Lower leg skin (tissue), 4 donors: ENCODE measurements around the gene SLC6A18. TPM values are rescaled to one million over a fixed set of nuclear protein-coding genes. Genes with fewer than 3 reads are reported as not detected.
"Not testable (repeated sequence)": the region's sequence is repeated elsewhere in the genome, so short reads cannot be mapped to it uniquely, and the experiment has no call there.

Experiments used
- DNase-seq, 2 donors: peaks; one replicate each; pipeline ENCODE4 v3.0.0-alpha.2; 2019; ENCODE audit warnings: low spot score in 2 of 2
- H3K4me3 ChIP-seq: fragments of 200-600 bp; sonication (generic); 2 replicates; pipeline ENCODE4 v1.5.1; 2017; ENCODE audit warnings: mild to moderate bottlenecking, low read depth; ENCODE audit not compliant: poor library complexity, severe bottlenecking
- POLR2A ChIP-seq, 2 donors: fragments of 450-650 bp; IDR thresholded peaks; one replicate each; pipeline ENCODE4 v1.6.1; 2016 to 2017; ENCODE audit warnings: antibody characterized with exemption in 2 of 2, mild to moderate bottlenecking in 1 of 2, moderate library complexity in 1 of 2
- WGBS, 2 donors: methylation state at CpG; one replicate each; pipeline ENCODE4 v1.1.5; 2018; 5-methylcytosine and 5-hydroxymethylcytosine counted together
- intact Hi-C: fragments of 100-400 bp; cut with DNase I; formaldehyde crosslinking; loops from one replicate; pipeline ENCODE4 v1.15.0; 2023; ENCODE audit warnings: low total_unique reads
- total RNA-seq, 4 donors: library from RNA; depleted of rRNA; stranded (reverse); fragments of >200 nt; gene quantifications; one replicate each; pipeline ENCODE4 v1.1.0, GENCODE V29; 2016
- TF ChIP-seq, protein P1 (sequence below), 3 donors: fragments of 450-650 bp; IDR thresholded peaks; one replicate each; pipeline ENCODE4 v1.5.1; 2016; ENCODE audit warnings: antibody characterized with exemption in 3 of 3, mild to moderate bottlenecking in 3 of 3, moderate library complexity in 2 of 3

The SLC6A18 gene
- total RNA-seq, 4 donors from 2014 or later, result not detected

DNA sequence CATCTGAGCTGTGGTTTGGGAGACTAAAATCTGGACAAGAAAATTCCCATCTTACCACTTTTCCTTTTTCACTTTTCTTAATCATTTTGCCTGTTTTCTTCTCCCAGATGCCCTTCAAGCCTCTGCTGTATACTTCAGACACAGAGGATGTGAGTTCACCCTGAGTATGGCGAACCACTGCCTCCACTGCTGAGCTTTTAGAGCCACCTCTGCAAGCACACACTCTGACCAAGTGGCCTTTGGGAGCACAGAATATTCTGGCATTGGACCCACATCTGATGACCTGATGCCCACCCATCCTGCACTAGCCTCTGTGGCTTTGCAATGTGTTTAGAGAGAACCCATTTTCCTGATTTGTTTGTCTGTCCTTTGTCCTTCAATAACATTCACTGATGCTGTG, 37.2 kb downstream of the SLC6A18 start:
- no peak for TF ChIP-seq POLR2A (IDR thresholded peaks at IDR 0.05)
- TF ChIP-seq, protein P1, sequence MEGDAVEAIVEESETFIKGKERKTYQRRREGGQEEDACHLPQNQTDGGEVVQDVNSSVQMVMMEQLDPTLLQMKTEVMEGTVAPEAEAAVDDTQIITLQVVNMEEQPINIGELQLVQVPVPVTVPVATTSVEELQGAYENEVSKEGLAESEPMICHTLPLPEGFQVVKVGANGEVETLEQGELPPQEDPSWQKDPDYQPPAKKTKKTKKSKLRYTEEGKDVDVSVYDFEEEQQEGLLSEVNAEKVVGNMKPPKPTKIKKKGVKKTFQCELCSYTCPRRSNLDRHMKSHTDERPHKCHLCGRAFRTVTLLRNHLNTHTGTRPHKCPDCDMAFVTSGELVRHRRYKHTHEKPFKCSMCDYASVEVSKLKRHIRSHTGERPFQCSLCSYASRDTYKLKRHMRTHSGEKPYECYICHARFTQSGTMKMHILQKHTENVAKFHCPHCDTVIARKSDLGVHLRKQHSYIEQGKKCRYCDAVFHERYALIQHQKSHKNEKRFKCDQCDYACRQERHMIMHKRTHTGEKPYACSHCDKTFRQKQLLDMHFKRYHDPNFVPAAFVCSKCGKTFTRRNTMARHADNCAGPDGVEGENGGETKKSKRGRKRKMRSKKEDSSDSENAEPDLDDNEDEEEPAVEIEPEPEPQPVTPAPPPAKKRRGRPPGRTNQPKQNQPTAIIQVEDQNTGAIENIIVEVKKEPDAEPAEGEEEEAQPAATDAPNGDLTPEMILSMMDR (IDR thresholded peaks at IDR 0.05), result no peak
- no peak for DNase-seq
- intact Hi-C loops, result no loop called here
- H3K4me3 ChIP-seq, result no peak overlapping the region
- WGBS, 2 donors, result 100% methylated on average over 1 of the region's 1 CpG

DNA sequence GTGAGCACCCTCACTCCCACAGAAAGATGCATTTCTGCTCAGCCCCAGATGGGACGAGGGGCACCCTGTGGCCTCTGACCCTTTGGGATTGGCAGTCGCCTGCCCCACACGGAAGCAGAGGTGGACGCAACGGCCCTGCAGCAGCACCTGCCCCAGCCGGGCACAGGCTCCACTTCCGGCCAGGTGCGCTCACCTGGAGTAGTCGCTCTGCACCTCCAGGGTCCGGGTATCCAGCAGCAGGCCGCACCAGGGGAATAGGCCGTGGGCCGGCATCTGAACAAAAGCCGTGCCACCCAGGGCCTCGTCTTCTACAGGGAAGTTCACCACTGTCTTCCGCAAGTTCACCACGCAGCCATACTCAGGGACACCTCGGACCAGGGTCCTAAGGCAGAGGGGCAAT, 39.0 kb downstream of the SLC6A18 start:
- DNase-seq, result no peak
- intact Hi-C loops, result no loop called here
- H3K4me3 ChIP-seq, result no peak overlapping the region
- WGBS, 2 donors, result 94 to 95% methylated on average over 12 to 17 of the region's 18 CpGs
- TF ChIP-seq, protein P1 (IDR thresholded peaks at IDR 0.05), result no peak
- no peak for TF ChIP-seq POLR2A (IDR thresholded peaks at IDR 0.05)

- no peak overlapping the region for H3K4me3 ChIP-seq
- intact Hi-C loops, result no loop called here
- no peak for DNase-seq
- no peak for TF ChIP-seq POLR2A (IDR thresholded peaks at IDR 0.05)
- TF ChIP-seq, protein P1 (IDR thresholded peaks at IDR 0.05), result no peak
- WGBS, 2 donors, result 77 to 79% methylated on average over 15 of the region's 15 CpGs
Measured at GRCh38 chr5:1265026-1265425, 39.8 kb downstream of the SLC6A18 start.

GRCh38 chr5:1265461-1266455, 40.6 kb downstream of the SLC6A18 start:
- WGBS, 2 donors, result 77 to 83% methylated on average over 32 to 34 of the region's 40 CpGs

GRCh38 chr5:1266791-1267190, 41.6 kb downstream of the SLC6A18 start:
- TF ChIP-seq POLR2A (IDR thresholded peaks at IDR 0.05), result no peak
- TF ChIP-seq, protein P1 (IDR thresholded peaks at IDR 0.05), result no peak
- no peak for DNase-seq
- intact Hi-C loops, result no loop called here
- WGBS, 2 donors, result 86 to 87% methylated on average over 9 of the region's 9 CpGs
- no peak overlapping the region for H3K4me3 ChIP-seq

More at GRCh38 chr5:1265461-1266455, 40.6 kb downstream of the SLC6A18 start:
- no peak for DNase-seq
- intact Hi-C loops, result no loop called here
- TF ChIP-seq POLR2A (IDR thresholded peaks at IDR 0.05), result no peak
- TF ChIP-seq, protein P1 (IDR thresholded peaks at IDR 0.05), result no peak
- H3K4me3 ChIP-seq, result no peak overlapping the region

- DNase-seq, H3K4me3 ChIP-seq, intact Hi-C loops: not testable (repeated sequence)
- WGBS, 2 donors, result 94% methylated on average over 5 of the region's 5 CpGs
Measured at GRCh38 chr5:1267464-1267863, 42.3 kb downstream of the SLC6A18 start.
